Naive thymus-derived CD4-positive, alpha-beta T cell (primary cell): ENCODE results near the gene POU1F1. TPM values are rescaled to one million over a fixed set of nuclear protein-coding genes. Genes with fewer than 3 reads are reported as not detected.

Source experiments
- ATAC-seq: fragments of 150-1000 bp; cut with Tn5 transposase; 2 replicates; pipeline ENCODE4 v1.10.0; 2021; ENCODE audit warnings: mild to moderate bottlenecking, moderate library complexity
- CTCF ChIA-PET: fragments of 350-600 bp; sonication (Branson Sonifier 250); formaldehyde crosslinking; loops from one replicate; lab custom pipeline; 2021; ENCODE audit warnings: antibody characterized with exemption; lab: Charles Lee
- POLR2A ChIA-PET: fragments of 350-600 bp; sonication (Branson Sonifier 250); formaldehyde crosslinking; loops from one replicate; lab custom pipeline; 2021; ENCODE audit warnings: antibody characterized with exemption, inconsistent platforms; lab: Charles Lee
- DNase-seq, 9 donors: peaks; one replicate each; pipeline versions ENCODE4 v3.0.0 to v3.0.0-alpha.2; 2020 to 2022; ENCODE audit warnings: mixed read lengths in 1 of 9
- H3K27ac ChIP-seq: one replicate; pipeline ENCODE4 v1.7.0; 2013; ENCODE audit warnings: mild to moderate bottlenecking, low read depth, low read length, moderate library complexity
- H3K27me3 ChIP-seq, 2 donors: one replicate each; pipeline ENCODE4 v1.7.0; 2013; ENCODE audit warnings: low read length in 2 of 2, mild to moderate bottlenecking in 2 of 2, moderate library complexity in 2 of 2; ENCODE audit not compliant: control insufficient read depth in 2 of 2, insufficient read depth in 2 of 2
- H3K36me3 ChIP-seq, 3 experiments: 1 replicate in 2 of 3; 2 replicates in 1 of 3; pipeline ENCODE4 v1.7.0; 2013; ENCODE audit warnings: low read length in 3 of 3, mild to moderate bottlenecking in 3 of 3, moderate library complexity in 1 of 3; ENCODE audit not compliant: insufficient read depth in 3 of 3, control insufficient read depth in 2 of 3
- H3K4me1 ChIP-seq, 2 donors: one replicate each; pipeline ENCODE4 v1.7.0; 2013; ENCODE audit warnings: low read length in 2 of 2, mild to moderate bottlenecking in 2 of 2, moderate library complexity in 1 of 2; ENCODE audit not compliant: control insufficient read depth in 2 of 2, insufficient read depth in 2 of 2
- H3K4me3 ChIP-seq: 2 replicates; pipeline ENCODE4 v1.7.0; 2013; ENCODE audit warnings: mild to moderate bottlenecking, low read length
- H3K9me3 ChIP-seq, 3 experiments: 1 replicate in 2 of 3; 2 replicates in 1 of 3; pipeline ENCODE4 v1.7.0; 2013; ENCODE audit warnings: low read length in 3 of 3; ENCODE audit not compliant: control insufficient read depth in 2 of 3
- H3K27ac Mint-ChIP-seq, 9 donors: one replicate each; pipeline ENCODE4 v1.8.0; 2020 to 2022; ENCODE audit warnings: mixed read lengths in 9 of 9, mild to moderate bottlenecking in 8 of 9, moderate library complexity in 5 of 9, inconsistent platforms in 2 of 9
- H3K27me3 Mint-ChIP-seq, 5 donors: one replicate each; pipeline ENCODE4 v1.8.0; 2021 to 2022; ENCODE audit warnings: mixed read lengths in 5 of 5, mild to moderate bottlenecking in 1 of 5
- H3K36me3 Mint-ChIP-seq, 5 donors: one replicate each; pipeline ENCODE4 v1.8.0; 2020 to 2022; ENCODE audit warnings: mixed read lengths in 5 of 5, mild to moderate bottlenecking in 3 of 5, inconsistent platforms in 1 of 5
- H3K4me1 Mint-ChIP-seq, 7 donors: one replicate each; pipeline ENCODE4 v1.8.0; 2020 to 2022; ENCODE audit warnings: mixed read lengths in 7 of 7, mild to moderate bottlenecking in 3 of 7, inconsistent platforms in 1 of 7
- H3K4me3 Mint-ChIP-seq, 10 donors: one replicate each; pipeline ENCODE4 v1.8.0; 2020 to 2022; ENCODE audit warnings: mild to moderate bottlenecking in 10 of 10, mixed read lengths in 10 of 10, moderate library complexity in 6 of 10, inconsistent platforms in 2 of 10
- H3K9me3 Mint-ChIP-seq, 11 donors: one replicate each; pipeline ENCODE4 v1.8.0; 2020 to 2022; ENCODE audit warnings: mixed read lengths in 11 of 11, mild to moderate bottlenecking in 4 of 11, inconsistent platforms in 1 of 11, moderate library complexity in 1 of 11
- intact Hi-C, 2 donors: fragments of 100-400 bp; cut with micrococcal nuclease; formaldehyde crosslinking; loops; one replicate each; pipeline ENCODE4 v1.15.1; 2023
- polyA plus RNA-seq, 2 donors: library from polyadenylated mRNA; unstranded; fragments of 300-500 nt; fragmentation: Illumina TruSeq; gene quantifications; one replicate each; pipeline ENCODE4 v1.2.3, GENCODE V29; 2021
- total RNA-seq, 6 experiments: library from RNA in 5 of 6; stranded (reverse) in 5 of 6; gene quantifications; 1 replicate in 5 of 6; 2 replicates in 1 of 6; pipeline ENCODE4 v1.2.3 and lab custom pipeline; 2021 to 2026

The POU1F1 gene
- total and polyA plus RNA-seq, 7 experiments from 2014 or later = not detected

GRCh38 chr3:87287011-87287410 lies 10.6 kb upstream of the POU1F1 start:
- H3K4me3 ChIP-seq = no peak overlapping the region
- no peaks in the 10 kb centered on the region for H3K36me3 Mint-ChIP-seq
- H3K27ac Mint-ChIP-seq = no peak overlapping the region
- H3K27ac ChIP-seq = no peak overlapping the region
- ATAC-seq (no peak), DNase-seq (no peak)
- H3K27me3 Mint-ChIP-seq = peaks cover 4 to 22% (median 16%) of the 10 kb centered on the region in 5 donors
- intact Hi-C loops = no loop called here
- no peaks in the 10 kb centered on the region for H3K4me1 ChIP-seq
- H3K9me3 ChIP-seq = no peaks in the 10 kb centered on the region
- H3K36me3 ChIP-seq = no peaks in the 10 kb centered on the region
- POLR2A ChIA-PET = no interaction called here
- no peaks in the 10 kb centered on the region for H3K27me3 ChIP-seq
- no peaks in the 10 kb centered on the region for H3K4me1 Mint-ChIP-seq
- CTCF ChIA-PET = interaction anchor here (0.7 to 1.4 kb wide), 3 partner anchors 11 to 365 kb away, joined by 3 to 5 read pairs (median 4); no protein-coding TSS in a partner anchor
- peaks cover 0 to 1% (median 0%) of the 10 kb centered on the region in 11 donors for H3K9me3 Mint-ChIP-seq
- no peak overlapping the region for H3K4me3 Mint-ChIP-seq

GRCh38 chr3:87272718-87273341 lies 3.6 kb downstream of the POU1F1 start:
- no peak for DNase-seq
- Mint-ChIP-seq H3K4me3 (no peak overlapping the region), H3K27ac (no peak overlapping the region), H3K4me1 (peaks cover 7 to 47% (median 26%) of the 10 kb centered on the region in 7 donors), H3K9me3 (no peaks in the 10 kb centered on the region), H3K36me3 (no peaks in the 10 kb centered on the region), H3K27me3 (peaks cover 0 to 8% (median 0%) of the 10 kb centered on the region in 5 donors)
- Histone ChIP-seq H3K4me1 (no peaks in the 10 kb centered on the region), H3K27me3 (no peaks in the 10 kb centered on the region), H3K36me3 (no peaks in the 10 kb centered on the region), H3K27ac (no peak overlapping the region), H3K4me3 (no peak overlapping the region), H3K9me3 (no peaks in the 10 kb centered on the region)
- ChIA-PET POLR2A (no interaction called here), CTCF (interaction anchor here (0.7 kb wide), 1 partner anchor 14 kb away, joined by 3 read pairs; no protein-coding TSS in a partner anchor)
- no peak for ATAC-seq
- intact Hi-C loops = no loop called here

GRCh38 chr3:87270908-87271700 lies 5.3 kb downstream of the POU1F1 start:
- H3K27ac Mint-ChIP-seq = peak overlapping the region in 3 of 9 donors; percentile 29 to 77 (median 42)

GRCh38 chr3:87269723-87270122 lies 6.7 kb downstream of the POU1F1 start:
- Mint-ChIP-seq H3K9me3 (peaks cover 0 to 2% (median 0%) of the 10 kb centered on the region in 11 donors), H3K4me3 (peak overlapping the region in 1 of 10 donors; percentile 23), H3K27me3 (peaks cover 0 to 4% (median 0%) of the 10 kb centered on the region in 5 donors), H3K36me3 (peaks cover 0 to 2% (median 0%) of the 10 kb centered on the region in 5 donors), H3K4me1 (peaks cover 7 to 51% (median 26%) of the 10 kb centered on the region in 7 donors), H3K27ac (peak overlapping the region in 1 of 9 donors; percentile 73)
- H3K27ac ChIP-seq = no peak overlapping the region
- ChIA-PET POLR2A (interaction anchor here (1.5 kb wide), 1 partner anchor 10 kb away, joined by 4 read pairs; no protein-coding TSS in a partner anchor), CTCF (interaction anchor here (1.2 kb wide), 1 partner anchor 9 kb away, joined by 8 read pairs; no protein-coding TSS in a partner anchor)
- intact Hi-C loops = loop anchor here in 1 of 2 donors (10.0 kb wide), 2 partner anchors 735 to 885 kb away; no protein-coding TSS in a partner anchor
- no peak overlapping the region for H3K4me3 ChIP-seq
- H3K36me3 ChIP-seq = no peaks in the 10 kb centered on the region
- no peak for ATAC-seq
- H3K4me1 ChIP-seq = no peaks in the 10 kb centered on the region
- no peaks in the 10 kb centered on the region for H3K27me3 ChIP-seq
- H3K9me3 ChIP-seq = no peaks in the 10 kb centered on the region
- no peak for DNase-seq

More at GRCh38 chr3:87270908-87271700, 5.3 kb downstream of the POU1F1 start:
- DNase-seq = peak in 2 of 9 donors; percentile 4 to 6
- Histone ChIP-seq H3K4me1 (no peaks in the 10 kb centered on the region), H3K27ac (no peak overlapping the region), H3K4me3 (no peak overlapping the region), H3K27me3 (no peaks in the 10 kb centered on the region), H3K36me3 (no peaks in the 10 kb centered on the region), H3K9me3 (no peaks in the 10 kb centered on the region)
- ATAC-seq = peak; percentile 71
- peaks cover 0 to 4% (median 0%) of the 10 kb centered on the region in 5 donors for H3K27me3 Mint-ChIP-seq
- intact Hi-C loops = loop anchor here in 1 of 2 donors (1.0 kb wide), 1 partner anchor 11 kb away; no protein-coding TSS in a partner anchor
- H3K4me1 Mint-ChIP-seq = peaks cover 7 to 51% (median 26%) of the 10 kb centered on the region in 7 donors
- H3K9me3 Mint-ChIP-seq = peaks cover 0 to 2% (median 0%) of the 10 kb centered on the region in 11 donors
- POLR2A ChIA-PET = interaction anchor here (0.5 to 1.5 kb wide), 2 partner anchors 11 to 20 kb away, joined by 4 to 9 read pairs; no protein-coding TSS in a partner anchor
- H3K4me3 Mint-ChIP-seq = peak overlapping the region in 5 of 10 donors; percentile 3 to 65 (median 36)
- H3K36me3 Mint-ChIP-seq = peaks cover 0 to 2% (median 0%) of the 10 kb centered on the region in 5 donors
- CTCF ChIA-PET = interaction anchor here (0.7 to 1.2 kb wide), 2 partner anchors 10 to 27 kb away, joined by 3 to 8 read pairs; no protein-coding TSS in a partner anchor

- Histone ChIP-seq H3K27me3 (no peaks in the 10 kb centered on the region), H3K4me1 (no peaks in the 10 kb centered on the region), H3K4me3 (no peak overlapping the region), H3K27ac (no peak overlapping the region), H3K36me3 (no peaks in the 10 kb centered on the region), H3K9me3 (no peaks in the 10 kb centered on the region)
- peaks cover 0 to 2% (median 0%) of the 10 kb centered on the region in 5 donors for H3K36me3 Mint-ChIP-seq
- peaks cover 0 to 2% (median 0%) of the 10 kb centered on the region in 11 donors for H3K9me3 Mint-ChIP-seq
- POLR2A ChIA-PET = no interaction called here
- peak overlapping the region in 2 of 10 donors; percentile 33 to 67 for H3K4me3 Mint-ChIP-seq
- H3K27me3 Mint-ChIP-seq = peaks cover 0 to 9% (median 0%) of the 10 kb centered on the region in 5 donors
- peak overlapping the region in 2 of 9 donors; percentile 2 to 55 for H3K27ac Mint-ChIP-seq
- CTCF ChIA-PET = no interaction called here
- DNase-seq (no peak), ATAC-seq (peak; percentile 8)
- intact Hi-C loops = loop anchor here in 1 of 2 donors (10.0 kb wide), 2 partner anchors 736 to 886 kb away; no protein-coding TSS in a partner anchor
- H3K4me1 Mint-ChIP-seq = peaks cover 7 to 56% (median 26%) of the 10 kb centered on the region in 7 donors
Observed at GRCh38 chr3:87268646-87269211, 7.7 kb downstream of the POU1F1 start.
